NCI-H2171 (cell line): ENCODE measurements around the gene CIB2.
"Not testable (repeated sequence)": the region's sequence is repeated elsewhere in the genome, so short reads cannot be mapped to it uniquely, and the experiment has no call there.

ENCODE experiments used
- DNase-seq: peaks from one replicate; lab custom pipeline; 2025; lab: John Stamatoyannopoulos, UW

The CIB2 gene

GRCh38 chr15:78131295-78132061 lies at the start of gene CIB2:
TSS of gene CIB2 (minus strand) at chr15:78131445. CDS start at chr15:78131215, 230 bp downstream.
- DNase-seq = peak; percentile 78

- DNase-seq = no peak
Observed at GRCh38 chr15:78179906-78180305, 48.7 kb upstream of the CIB2 start.

GRCh38 chr15:78179286-78179840 lies 48.1 kb upstream of the CIB2 start:
- DNase-seq = no peak

- no peak for DNase-seq
Observed at GRCh38 chr15:78178064-78178463, 46.8 kb upstream of the CIB2 start.

GRCh38 chr15:78177447-78177873 lies 46.2 kb upstream of the CIB2 start:
- DNase-seq = no peak

- no peak for DNase-seq
Observed at GRCh38 chr15:78175330-78175729, 44.1 kb upstream of the CIB2 start.

GRCh38 chr15:78174401-78174800 lies 43.2 kb upstream of the CIB2 start:
- no peak for DNase-seq

- no peak for DNase-seq
Observed at GRCh38 chr15:78171864-78172472, 40.7 kb upstream of the CIB2 start.

GRCh38 chr15:78170848-78171773 lies 39.9 kb upstream of the CIB2 start:
- DNase-seq = no peak

- DNase-seq = no peak
Observed at GRCh38 chr15:78168608-78169007, 37.4 kb upstream of the CIB2 start.

GRCh38 chr15:78167227-78167888 lies 36.1 kb upstream of the CIB2 start:
- DNase-seq = no peak

- DNase-seq = no peak
Observed at GRCh38 chr15:78164010-78164409, 32.8 kb upstream of the CIB2 start.

GRCh38 chr15:78162038-78162437 lies 30.8 kb upstream of the CIB2 start:
- no peak for DNase-seq

GRCh38 chr15:78159395-78159794 lies 28.1 kb upstream of the CIB2 start:
- DNase-seq = no peak

- no peak for DNase-seq
Observed at GRCh38 chr15:78157203-78157602, 26.0 kb upstream of the CIB2 start.

GRCh38 chr15:78156653-78157052 lies 25.4 kb upstream of the CIB2 start:
- DNase-seq = no peak

- no peak for DNase-seq
Observed at GRCh38 chr15:78155355-78155939, 24.2 kb upstream of the CIB2 start.

GRCh38 chr15:78154955-78155354 lies 23.7 kb upstream of the CIB2 start:
- no peak for DNase-seq

- DNase-seq = not testable (repeated sequence)
Observed at GRCh38 chr15:78151075-78151474, 19.8 kb upstream of the CIB2 start.

- DNase-seq = peak; percentile 32
Observed at GRCh38 chr15:78149805-78150751, 18.8 kb upstream of the CIB2 start.
